ENCODE data around the gene LRP1B.
"Not testable (repeated sequence)": the region's sequence is repeated elsewhere in the genome, so short reads cannot be mapped to it uniquely, and the experiment has no call there.

The LRP1B gene

DNA sequence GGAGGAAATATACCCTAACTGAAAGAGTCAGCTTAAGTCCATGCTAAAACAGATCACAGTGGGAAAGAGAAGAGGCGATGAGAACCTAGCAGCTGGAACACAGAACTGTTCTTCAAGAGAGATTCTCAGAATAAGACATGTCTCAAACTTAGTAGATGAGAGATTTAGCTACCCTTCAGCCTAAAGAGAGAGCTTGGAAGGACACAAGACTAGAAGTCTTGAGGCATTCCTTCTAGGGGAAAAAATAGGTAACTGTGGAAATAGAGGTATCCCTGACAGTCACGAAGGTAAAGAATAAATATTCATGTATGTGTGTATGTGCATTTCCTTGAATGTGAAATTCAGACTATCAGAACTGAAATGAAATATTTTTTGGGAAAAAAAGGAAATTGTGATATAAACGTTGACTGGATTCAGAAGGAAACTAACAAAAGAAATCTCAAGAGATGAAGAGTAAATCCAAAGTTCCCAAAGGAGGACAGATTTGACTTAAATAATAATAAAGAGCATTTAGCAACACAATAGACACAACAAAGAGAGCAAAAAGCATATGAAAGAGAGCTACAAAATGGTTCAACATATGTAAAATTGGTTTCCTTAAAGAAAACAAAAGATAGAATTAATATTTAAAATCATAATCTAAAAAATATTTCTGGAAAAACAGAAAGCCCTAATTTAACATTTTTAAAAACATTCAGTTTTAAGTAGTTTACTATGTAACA lies 258.7 kb downstream of the LRP1B start:
- DNase-seq = no peak

DNA sequence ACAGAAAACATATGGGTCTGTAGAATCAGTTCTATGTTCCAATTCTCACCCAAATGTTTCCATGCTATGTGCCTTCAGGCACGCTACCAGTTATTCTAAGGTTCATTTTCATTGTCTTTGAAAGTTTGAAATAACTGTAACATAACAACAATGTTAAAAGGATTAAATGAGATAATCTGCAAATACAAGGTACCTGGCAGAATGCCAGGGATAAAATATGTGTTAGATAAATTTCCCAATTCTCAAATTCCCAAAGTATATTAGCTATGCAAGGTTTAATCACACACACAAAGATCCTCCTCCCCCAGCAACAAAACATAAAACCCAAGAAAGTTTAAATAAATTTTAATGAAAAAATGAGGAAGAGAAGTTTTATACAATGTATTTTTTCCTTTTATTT lies 261.2 kb downstream of the LRP1B start:
- DNase-seq = no peak

DNA sequence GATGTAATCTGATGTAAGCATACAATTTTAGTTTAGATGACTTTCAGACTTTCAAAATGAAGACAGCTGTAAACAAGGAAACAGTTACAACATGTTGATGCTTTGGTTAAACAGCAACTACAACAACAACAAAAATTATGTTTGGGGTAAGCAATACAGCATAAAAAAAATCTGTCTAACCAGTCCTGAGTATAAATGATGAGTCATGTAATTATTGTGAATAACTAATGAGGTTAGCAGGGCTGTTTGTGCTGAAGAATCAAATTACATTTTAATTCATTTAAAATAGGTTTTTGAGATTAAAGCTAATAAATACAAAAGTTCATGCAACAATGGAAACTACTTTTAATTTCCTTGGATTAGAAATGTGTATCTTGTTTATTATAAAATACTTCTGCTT lies 266.9 kb downstream of the LRP1B start:
- DNase-seq = no peak

DNA sequence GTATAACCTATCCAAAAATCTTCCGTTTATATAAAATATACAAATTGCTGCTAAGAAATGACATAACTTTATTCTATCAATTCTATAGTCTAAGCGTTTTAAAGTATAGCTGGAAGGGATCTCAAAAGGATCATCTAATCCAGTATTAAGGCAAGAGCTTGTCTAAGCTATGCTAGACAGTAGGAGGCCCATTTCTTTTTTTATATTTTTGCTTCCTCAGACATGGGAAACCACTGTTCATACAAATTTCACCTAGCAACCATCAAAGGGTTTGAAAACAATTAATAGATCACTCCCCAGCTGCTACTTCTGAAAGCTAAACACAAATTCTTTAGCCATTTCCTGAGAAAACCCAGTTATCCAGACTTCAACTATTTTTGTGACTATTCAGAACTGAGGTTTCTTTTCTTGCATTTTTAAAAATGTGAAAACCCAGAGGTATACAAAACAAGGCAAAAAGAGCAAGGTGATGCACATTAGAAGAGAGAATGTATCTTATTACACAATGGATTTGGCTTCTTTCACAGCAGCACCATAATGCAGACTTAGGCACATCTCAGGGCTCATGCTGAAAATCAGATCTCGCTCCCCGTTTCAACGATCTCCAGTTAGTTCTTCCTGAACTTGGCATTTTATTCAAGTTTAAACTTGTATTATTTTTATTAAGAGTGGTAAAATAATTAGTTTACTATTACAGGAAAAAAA lies 274.4 kb downstream of the LRP1B start:
- DNase-seq = no peak

DNA sequence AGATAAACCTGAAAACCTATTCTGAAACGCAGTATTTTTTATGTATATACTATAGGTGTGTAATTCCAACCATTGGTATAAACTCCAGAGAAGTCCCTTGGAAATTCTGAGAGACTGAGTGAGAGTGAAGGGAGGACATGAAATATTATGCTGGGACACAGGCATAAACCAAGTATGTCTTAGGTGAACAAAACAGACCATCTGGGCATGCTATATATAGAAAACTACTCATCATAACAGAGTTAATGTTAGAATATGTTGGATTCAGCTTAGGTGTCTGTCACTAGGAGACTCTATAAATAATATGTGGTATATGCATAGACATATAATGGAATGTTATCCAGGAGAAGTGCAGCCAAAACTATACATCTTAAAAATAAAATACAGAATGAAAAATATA lies 282.6 kb downstream of the LRP1B start:
- no peak for DNase-seq

DNA sequence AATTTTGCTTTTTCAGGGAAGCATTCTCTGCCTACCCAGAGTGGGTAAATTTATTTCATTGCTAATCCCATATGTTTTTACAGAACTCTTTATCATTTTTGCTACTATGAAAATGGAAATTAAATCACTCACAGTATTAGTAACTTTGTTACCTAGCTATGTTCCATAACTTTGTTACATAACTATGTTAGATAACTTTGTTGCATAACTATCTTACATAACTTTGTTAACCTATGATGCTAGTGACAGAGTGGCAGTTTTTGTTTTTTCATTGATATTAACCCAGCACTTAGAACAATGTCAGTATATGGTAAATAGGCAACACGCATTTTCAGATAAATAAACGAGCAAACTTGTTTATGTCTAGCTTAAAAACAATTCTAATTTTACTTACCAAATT lies 286.6 kb downstream of the LRP1B start:
- no peak for DNase-seq

DNA sequence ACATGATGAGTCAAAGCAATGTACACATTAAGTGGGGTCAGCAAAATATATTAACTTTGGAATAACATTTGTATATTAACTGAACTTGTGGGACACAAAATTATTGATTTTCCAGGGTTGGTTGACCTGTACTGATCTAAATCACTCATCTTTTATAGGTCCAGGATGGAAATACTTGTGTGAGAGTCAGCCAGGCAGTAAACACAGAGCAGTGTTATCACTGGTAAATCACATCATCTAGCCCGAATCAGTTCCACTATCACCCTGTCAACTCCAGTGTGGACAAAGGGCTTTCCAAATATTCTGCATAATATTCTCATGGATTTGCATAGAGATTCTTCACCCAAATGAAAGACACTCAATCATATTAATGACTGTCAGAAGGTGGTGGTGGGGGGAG lies 295.7 kb downstream of the LRP1B start:
- no peak for DNase-seq

DNA sequence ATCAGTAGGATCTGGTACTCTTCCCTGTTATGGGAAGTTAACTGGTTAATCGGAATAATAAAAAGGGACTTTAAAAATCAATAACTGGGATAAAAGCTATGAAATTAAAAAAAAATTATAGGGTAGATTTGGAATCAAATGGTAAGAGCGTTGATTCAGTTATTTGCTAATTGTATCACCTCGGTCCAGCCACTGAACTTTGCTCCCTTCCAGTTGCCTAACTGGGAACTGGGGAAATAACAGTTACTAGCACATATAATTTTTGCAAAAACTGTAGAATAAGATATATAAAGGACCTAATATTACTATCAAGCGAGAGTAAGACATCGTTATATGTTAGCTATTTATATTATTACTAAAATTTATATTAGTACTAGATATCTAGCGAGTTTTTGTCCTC lies 302.1 kb downstream of the LRP1B start:
- no peak for DNase-seq

DNA sequence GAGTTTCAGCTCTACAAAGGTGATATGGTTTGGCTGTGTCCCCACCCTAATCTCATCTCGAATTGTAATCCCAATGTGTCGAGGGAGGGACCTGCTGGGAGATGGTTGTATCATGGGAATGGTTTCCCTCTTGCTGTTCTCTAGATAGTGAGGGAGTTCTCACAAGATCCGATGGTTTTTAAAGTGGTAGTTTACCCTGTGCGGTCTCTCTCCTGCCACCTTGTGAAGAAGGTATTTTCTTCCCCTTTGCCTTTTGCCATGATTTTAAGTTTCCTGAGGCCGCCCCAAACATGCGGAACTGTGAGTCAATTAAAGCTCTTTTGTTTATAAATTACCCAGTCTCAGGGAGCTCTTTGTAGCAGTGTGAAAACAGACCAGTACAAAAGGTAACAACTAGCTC lies 306.0 kb downstream of the LRP1B start:
- no peak for DNase-seq

DNA sequence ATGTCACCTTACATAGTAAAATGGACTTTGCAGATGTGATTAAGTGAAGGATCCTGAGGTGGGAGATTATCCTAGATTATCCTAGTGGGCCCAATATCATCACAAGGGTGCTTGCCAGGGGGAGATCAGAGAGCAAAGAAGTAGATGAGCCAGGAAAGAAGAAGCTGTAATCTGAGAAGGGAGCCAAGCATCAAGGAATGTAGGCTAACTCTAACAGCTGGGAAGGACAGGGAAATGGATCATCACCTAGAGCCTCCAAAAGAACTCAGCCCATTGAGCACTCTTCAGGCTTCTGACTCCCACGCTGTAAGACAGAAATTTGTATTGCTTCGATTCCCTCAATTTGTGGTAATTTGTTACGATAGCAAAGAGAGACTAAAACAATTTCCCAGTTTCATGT lies 309.9 kb downstream of the LRP1B start:
- DNase-seq = no peak

DNA sequence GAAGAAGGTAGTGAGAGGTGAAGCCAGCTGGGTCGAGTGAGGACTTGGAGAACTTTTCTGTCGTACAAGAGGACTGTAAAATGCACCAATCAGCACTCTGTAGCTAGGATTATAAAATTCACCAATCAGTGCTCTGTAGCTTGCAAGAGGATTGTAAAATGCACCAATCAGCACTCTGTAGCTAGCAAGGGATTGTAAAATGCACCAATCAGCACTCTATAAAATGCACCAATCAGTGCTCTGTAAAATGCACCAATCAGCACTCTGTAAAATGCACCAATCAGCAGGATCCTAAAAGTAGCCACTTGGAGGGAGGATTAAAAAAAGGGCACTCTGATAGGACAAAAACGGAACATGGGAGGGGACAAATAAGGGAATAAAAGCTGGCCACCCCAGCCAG lies 315.5 kb downstream of the LRP1B start:
- not testable (repeated sequence) for DNase-seq

DNA sequence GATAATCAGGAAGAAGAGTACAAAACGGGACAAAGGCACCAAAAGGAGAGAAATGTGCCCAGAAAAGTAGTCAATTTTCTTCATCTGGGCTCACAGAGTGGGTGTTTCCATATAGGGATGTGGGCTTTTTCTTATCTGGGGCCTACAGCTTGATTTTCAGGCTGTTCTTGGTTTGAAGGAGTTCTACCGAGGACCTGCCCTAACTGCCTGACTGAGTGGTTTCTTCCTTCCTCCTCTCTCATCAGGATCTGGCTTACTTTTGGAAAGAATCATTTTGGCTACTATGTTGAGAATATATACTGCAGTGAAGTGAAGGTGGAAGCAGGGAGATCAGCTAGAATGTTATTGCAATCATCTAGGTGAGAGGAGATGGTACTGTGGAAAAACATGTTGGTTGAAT lies 316.7 kb downstream of the LRP1B start:
- DNase-seq = no peak

DNA sequence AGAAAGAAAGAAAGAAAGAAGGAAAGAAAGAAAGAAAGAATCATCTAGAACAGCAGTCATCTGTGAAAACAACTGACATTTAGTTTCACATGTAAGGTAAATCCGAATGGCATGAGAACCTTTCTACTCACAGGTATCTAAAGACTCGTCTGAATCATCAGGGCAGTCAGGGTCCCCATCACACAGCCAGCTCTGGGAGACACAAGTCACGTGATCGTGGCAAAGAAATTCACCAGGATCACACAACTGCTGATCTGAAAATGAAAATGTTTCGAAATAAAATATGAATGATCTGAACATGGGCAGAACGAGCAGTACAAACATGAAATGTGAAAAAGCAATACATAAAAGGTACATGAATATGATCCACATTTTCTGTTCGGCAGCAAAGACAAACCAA lies 320.7 kb downstream of the LRP1B start:
- no peak for DNase-seq

DNA sequence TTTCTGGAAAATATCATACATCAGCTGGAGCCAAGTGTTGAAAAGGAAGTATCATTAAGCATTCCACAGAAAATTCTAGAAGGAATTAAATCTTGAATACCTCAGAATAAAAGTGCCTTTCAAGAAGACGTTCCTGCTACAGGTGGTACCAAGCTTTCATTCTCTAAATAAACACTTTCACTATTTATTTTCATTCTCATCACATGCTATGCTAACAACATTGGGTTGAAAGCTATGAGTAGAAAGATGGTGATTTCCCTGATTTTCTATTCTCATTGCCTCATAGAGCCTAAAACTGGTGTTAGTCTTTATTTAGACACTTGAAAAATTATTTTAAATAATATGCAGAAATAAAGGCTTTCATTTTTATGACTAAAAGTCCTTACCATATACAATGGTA lies 324.7 kb downstream of the LRP1B start:
- no peak for DNase-seq

DNA sequence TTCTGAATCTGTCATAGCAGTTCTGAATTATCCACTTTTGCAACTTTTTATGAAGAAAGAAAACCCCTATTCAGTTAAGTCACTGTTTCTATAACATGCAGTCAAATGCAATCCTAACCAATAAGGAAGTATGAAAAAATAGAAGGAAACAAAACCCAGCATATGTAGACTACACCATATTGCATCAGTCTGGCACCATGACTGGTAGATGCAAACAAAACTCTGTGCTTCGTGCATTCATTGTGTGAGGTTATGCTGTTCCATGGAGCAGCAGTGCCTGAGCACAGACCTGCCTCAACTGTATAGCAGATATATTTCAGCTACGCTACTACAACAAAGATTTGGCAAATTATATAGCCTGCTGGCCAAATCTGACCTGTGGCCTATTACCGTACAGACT lies 325.5 kb downstream of the LRP1B start:
- no peak for DNase-seq

DNA sequence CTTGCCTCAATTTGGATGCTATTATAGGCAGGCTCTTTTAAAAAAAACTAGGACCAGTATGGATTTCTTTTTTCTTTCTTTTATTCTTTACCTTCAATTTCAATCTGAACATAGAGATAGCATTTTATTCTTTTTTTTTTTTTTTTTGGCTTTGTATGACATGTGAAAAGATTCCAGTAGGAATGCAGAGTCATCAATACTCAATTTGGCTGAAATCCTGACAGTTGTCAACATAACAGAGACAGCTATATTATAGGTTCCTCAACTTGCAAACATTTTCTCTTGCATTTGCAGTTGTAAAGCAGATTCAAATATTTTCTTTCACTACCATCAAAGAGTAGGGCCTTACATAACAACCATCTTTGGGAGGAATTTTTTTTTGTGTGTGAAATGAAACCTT lies 334.4 kb downstream of the LRP1B start:
- no peak for DNase-seq

DNA sequence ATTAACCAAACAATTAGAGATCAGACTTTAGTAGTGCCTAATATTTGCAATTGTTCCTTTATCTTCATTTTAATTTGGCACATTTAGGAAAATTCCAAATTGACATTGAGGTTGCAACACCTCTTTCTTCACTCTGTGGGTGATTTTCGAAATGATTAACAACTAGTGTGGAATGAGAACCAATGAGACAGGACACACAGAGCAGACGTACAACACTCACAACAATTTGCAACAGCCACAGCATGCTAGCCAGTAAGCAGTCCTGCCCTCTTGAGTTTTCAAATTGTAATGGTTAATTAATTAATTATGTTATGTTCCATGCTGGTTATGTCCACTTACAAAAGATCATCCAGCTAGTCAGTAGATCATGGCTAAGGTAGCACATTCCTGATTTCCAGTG lies 339.3 kb downstream of the LRP1B start:
- DNase-seq = no peak

DNA sequence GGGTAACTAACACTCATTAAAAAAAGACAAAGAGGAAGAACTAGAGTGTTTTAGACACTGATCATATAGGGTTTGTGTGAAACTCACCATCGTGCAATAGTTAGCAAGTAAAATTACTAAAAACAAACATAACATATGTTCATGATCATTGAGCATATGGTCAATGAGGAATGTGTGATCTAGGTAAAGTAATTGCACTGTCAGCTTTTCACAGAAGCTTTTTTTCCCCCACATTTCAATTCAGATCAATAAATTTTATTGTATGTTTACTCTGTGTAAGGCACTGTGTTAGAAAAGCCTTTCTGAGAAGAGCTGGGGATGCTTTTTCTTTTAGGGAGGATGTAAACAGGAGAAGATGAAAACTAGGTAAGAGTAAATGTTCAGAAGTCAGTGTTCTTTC lies 348.2 kb downstream of the LRP1B start:
- DNase-seq = no peak

DNA sequence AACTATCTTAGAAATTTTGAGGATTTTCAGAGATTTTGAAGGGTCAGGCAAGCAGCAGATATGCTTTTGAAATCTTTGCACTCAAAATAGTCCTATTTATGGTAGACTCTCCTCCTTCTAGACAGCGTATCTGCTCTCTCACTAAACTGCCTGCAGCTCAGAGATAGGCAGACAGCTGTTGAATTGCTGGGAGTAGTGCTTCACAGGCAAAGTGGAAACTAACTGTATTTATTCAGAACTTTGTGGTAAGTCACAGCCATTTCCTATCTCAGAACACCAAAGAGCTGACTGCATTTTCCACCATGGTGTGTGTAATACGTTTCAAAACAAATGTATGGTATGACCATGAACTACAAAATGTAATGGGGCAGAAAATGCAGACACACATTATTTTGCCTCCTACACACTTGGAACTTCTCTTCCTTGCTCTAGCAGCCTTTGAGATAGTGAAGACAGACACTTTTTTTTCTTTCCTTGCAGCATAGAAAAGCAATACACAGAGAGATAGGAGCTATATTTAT lies 352.4 kb downstream of the LRP1B start:
- no peak for DNase-seq

DNA sequence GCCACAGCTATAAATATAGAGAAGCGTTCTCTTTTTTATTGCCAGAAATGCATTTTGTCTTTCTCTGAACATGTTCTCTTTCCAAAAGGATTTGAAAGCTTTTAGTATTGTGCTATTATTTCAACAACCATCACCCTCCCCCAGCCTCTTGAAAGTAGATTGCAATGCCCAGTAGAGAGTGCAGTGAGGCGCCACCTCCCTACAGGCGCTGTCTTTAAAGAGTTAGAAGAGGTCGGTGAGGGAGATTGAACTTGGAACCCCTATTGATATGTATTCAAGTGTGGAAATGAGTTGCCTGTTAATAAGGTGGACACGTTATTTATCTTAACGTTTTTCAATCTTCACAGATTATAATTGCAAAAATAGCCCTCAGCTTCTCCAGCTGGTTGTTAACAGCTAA lies 360.3 kb downstream of the LRP1B start:
- DNase-seq = no peak

DNA sequence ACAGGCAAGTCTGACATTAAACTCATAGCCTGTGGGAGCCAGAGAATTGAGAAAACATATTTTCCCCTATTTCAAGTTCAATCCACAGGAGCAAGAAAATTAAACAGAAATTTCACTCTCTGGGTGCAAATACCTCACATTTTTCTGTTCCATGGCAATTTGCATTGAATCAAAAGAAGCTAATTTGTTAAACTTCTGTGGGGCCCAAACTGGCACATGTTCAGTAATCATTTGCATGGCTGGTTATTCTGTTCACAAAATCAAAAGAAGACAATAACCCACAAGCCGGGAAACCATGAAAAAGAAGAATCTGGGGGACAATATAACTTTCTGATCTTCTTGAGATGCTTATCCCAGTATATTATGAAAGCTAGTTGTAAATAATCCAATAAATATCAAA lies 363.1 kb downstream of the LRP1B start:
- no peak for DNase-seq

DNA sequence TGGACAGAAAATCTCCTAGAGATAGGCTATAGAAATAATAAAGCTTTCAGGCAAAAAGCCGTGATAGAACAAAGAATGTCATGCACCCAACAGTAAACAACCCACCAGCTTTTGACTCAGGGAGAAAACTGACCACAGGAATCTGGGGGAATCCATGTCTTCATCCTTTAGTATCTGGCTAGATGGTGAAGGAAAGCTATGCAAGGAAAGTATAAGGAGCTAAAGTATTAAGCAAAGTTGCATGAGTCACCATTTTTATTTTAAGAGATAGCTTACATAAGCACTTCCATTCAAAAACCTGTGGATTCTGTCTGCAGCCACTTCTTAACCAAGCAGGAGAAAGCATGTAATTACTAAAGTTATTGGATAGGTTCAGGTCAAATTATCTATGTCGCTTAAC lies 363.8 kb downstream of the LRP1B start:
- DNase-seq = no peak

DNA sequence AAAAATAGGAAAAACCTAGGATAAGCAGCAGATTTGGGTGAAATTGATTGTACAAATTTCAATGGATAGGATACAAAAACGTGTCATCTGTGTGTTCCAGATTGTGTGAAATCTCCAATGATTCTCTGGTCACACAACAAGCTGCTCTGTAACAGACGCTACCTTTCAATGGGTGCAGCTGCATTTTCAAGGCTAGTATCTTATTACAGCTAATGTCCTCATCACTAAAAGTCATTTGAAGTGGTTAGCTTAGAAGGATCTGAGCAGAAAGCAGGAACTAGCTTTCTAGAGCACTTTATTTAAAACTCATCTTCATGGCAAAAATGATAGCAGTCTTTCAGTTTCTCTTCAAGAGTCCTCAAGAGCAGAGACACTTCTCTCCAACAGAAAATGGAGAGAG lies 364.6 kb downstream of the LRP1B start:
- DNase-seq = no peak

DNA sequence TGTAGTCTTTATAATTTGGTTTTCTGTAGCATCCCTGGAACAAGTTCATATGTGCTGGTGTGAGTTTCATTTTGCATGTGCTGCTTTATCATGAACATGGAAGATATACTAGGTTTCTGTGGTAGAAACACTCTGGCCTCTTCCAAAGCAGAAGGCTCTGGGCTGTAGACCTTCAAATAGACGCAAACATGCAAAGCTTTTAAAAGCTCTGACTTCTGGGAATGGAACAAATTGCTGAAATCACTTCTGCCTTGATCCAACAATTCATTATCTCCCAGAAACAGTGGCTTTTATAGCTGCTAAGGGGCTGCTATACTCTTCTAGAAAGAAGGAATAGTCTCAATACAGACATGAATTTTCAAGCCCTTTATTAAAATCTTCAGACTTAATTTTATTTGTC lies 382.2 kb downstream of the LRP1B start:
- no peak for DNase-seq

DNA sequence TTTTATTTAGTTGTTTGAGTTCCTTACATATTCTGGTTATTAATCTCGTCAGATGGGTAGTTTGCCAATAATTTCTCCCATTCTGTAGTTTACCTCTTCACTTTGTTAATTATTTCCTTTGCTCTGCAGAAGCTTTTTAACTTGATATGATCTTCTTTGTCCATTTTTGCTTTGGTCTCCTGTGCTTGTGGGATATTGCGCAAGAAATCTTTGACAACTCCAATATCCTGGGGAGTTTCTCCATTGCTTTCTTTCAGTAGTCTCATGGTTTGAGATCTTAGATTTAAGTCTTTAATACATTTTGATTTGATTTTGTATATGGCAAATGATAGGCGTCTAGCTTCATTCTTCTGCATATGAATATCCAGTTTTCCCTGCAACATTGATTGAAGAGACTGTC lies 389.2 kb downstream of the LRP1B start:
- DNase-seq = no peak
